ENCODE results near the gene RIMS3.
A peak's percentile ranks its signal among the peaks of the same experiment; 100 is the strongest.

The RIMS3 gene

GRCh38 chr1:40618108-40618507 lies 47.4 kb downstream of the RIMS3 start:
- no peak overlapping the region for H3K4me3 ChIP-seq (ENCODE audit: low read length)
- TF ChIP-seq CTCF (IDR thresholded peaks at IDR 0.05; ENCODE audit: insufficient read depth, low read depth, low read length, missing control alignments) = no peak
- no peak for DNase-seq (ENCODE audit: low read depth)

- DNase-seq (ENCODE audit: low read depth) = peak; percentile 72
- no peak overlapping the region for H3K4me3 ChIP-seq (ENCODE audit: low read length)
Observed at GRCh38 chr1:40612345-40612831, 53.1 kb downstream of the RIMS3 start.

GRCh38 chr1:40610156-40610555 lies 55.3 kb downstream of the RIMS3 start:
- TF ChIP-seq CTCF (IDR thresholded peaks at IDR 0.05; ENCODE audit: insufficient read depth, low read depth, low read length, missing control alignments) = no peak
- no peak overlapping the region for H3K4me3 ChIP-seq (ENCODE audit: low read length)
- no peak for DNase-seq (ENCODE audit: low read depth)

More at GRCh38 chr1:40612345-40612831, 53.1 kb downstream of the RIMS3 start:
- TF ChIP-seq CTCF (IDR thresholded peaks at IDR 0.05; ENCODE audit: insufficient read depth, low read depth, low read length, missing control alignments) = peak; percentile 97

- TF ChIP-seq CTCF (IDR thresholded peaks at IDR 0.05; ENCODE audit: insufficient read depth, low read depth, low read length, missing control alignments) = no peak
- no peak overlapping the region for H3K4me3 ChIP-seq (ENCODE audit: low read length)
- peak; percentile 71 for DNase-seq (ENCODE audit: low read depth)
Observed at GRCh38 chr1:40607921-40608320, 57.6 kb downstream of the RIMS3 start.

GRCh38 chr1:40606978-40607377 lies 58.5 kb downstream of the RIMS3 start:
- no peak overlapping the region for H3K4me3 ChIP-seq (ENCODE audit: low read length)
- DNase-seq (ENCODE audit: low read depth) = no peak
- no peak for TF ChIP-seq CTCF (IDR thresholded peaks at IDR 0.05; ENCODE audit: insufficient read depth, low read depth, low read length, missing control alignments)

GRCh38 chr1:40606194-40606593 lies 59.3 kb downstream of the RIMS3 start:
- TF ChIP-seq CTCF (IDR thresholded peaks at IDR 0.05; ENCODE audit: insufficient read depth, low read depth, low read length, missing control alignments) = no peak
- no peak overlapping the region for H3K4me3 ChIP-seq (ENCODE audit: low read length)
- DNase-seq (ENCODE audit: low read depth) = no peak

- no peak for TF ChIP-seq CTCF (IDR thresholded peaks at IDR 0.05; ENCODE audit: insufficient read depth, low read depth, low read length, missing control alignments)
- no peak overlapping the region for H3K4me3 ChIP-seq (ENCODE audit: low read length)
- DNase-seq (ENCODE audit: low read depth) = no peak
Observed at GRCh38 chr1:40599926-40600325, 65.6 kb downstream of the RIMS3 start.

Data from epithelial cell of esophagus (primary cell).